SJCRH30 (cell line): ENCODE results near the gene EIF2AK2. TPM values are rescaled to one million over a fixed set of nuclear protein-coding genes. Genes with fewer than 3 reads are reported as not detected.
A peak's percentile ranks its signal among the peaks of the same experiment; 100 is the strongest.

Experiments
- DNase-seq, 2 experiments: peaks; one replicate each; pipeline ENCODE4 v3.0.0-alpha.2; 2015 to 2020
- H3K27ac ChIP-seq: fragments of 250-450 bp; sonication (Bioruptor Pico); 2 replicates; pipeline ENCODE4 v1.5.1; 2020; ENCODE audit warnings: mild to moderate bottlenecking, moderate library complexity
- H3K27me3 ChIP-seq: fragments of 250-450 bp; sonication (Bioruptor Pico); 2 replicates; pipeline ENCODE4 v1.5.1; 2020; ENCODE audit warnings: mild to moderate bottlenecking, moderate library complexity
- H3K36me3 ChIP-seq: fragments of 250-450 bp; sonication (Bioruptor Pico); 2 replicates; pipeline ENCODE4 v1.5.1; 2020; ENCODE audit warnings: mild to moderate bottlenecking, moderate library complexity
- H3K4me1 ChIP-seq: fragments of 250-450 bp; sonication (Bioruptor Pico); 2 replicates; pipeline ENCODE4 v1.5.1; 2020; ENCODE audit warnings: mild to moderate bottlenecking, moderate library complexity
- H3K4me3 ChIP-seq: fragments of 250-450 bp; sonication (Bioruptor Pico); 2 replicates; pipeline ENCODE4 v1.5.1; 2020; ENCODE audit warnings: mild to moderate bottlenecking, moderate library complexity
- H3K9me3 ChIP-seq: fragments of 250-450 bp; sonication (Bioruptor Pico); replicated peaks from 2 replicates; pipeline ENCODE4 v1.5.1; 2020; ENCODE audit warnings: mild to moderate bottlenecking, moderate library complexity
- total RNA-seq: library from RNA; depleted of rRNA; stranded (reverse); fragments of >200 nt; shearing (Covaris generic); gene quantifications from 2 replicates; pipeline ENCODE4 v1.2.3, GENCODE V29; 2014

EIF2AK2 gene
- total RNA-seq, 1 experiment from 2014 or later, result 46.0 TPM

GRCh38 chr2:37100054-37100453, 56.7 kb downstream of the EIF2AK2 start:
- no peak for DNase-seq
- Histone ChIP-seq H3K4me3 (no peak overlapping the region), H3K4me1 (peaks cover 5% of the 10 kb centered on the region; the same call in 1 of the 2 replicates), H3K27me3 (no peaks in the 10 kb centered on the region), H3K36me3 (peaks cover 25% of the 10 kb centered on the region), H3K27ac (no peak overlapping the region), H3K9me3 (no peaks in the 10 kb centered on the region)

DNA sequence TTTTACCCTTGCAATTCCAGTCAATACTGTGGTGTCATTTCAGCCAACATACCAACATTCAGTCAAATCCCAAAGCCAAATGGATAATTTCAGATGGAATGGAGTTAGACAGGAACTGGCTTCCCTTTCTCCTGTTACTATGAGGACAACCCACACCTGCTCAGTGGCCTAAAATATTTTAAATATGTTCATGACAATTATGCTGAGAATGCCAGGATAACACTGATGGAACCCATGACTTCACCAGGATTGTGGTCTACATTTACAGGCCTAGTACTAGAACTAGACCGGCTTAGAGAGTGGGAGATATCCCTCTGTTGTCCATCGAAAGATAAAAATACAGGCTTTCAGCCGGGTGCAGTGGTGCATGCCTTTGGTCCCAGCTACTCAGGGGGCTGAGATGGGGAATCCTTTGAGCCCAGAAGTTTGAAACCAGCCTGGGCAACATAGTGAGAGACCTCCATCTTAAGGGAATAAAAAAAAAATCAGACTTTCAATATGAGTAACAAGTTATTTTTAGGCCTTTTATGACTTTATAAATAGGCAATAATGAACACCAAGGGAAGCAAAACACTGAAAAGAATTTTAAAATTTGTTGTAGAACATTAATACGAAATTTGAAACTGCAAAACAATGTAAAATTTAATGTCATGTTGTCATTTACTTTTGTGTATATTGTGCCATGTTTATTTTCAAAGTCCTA, 58.2 kb downstream of the EIF2AK2 start:
- peak overlapping the region; percentile 27; the same call in 1 of the 2 replicates for H3K27ac ChIP-seq

GRCh38 chr2:37096568-37096967, 60.2 kb downstream of the EIF2AK2 start:
- no peak for DNase-seq
- Histone ChIP-seq H3K36me3 (peaks cover 53% of the 10 kb centered on the region), H3K27me3 (no peaks in the 10 kb centered on the region)

More for the DNA sequence above, 58.2 kb downstream of the EIF2AK2 start:
- Histone ChIP-seq H3K36me3 (peaks cover 36% of the 10 kb centered on the region), H3K4me3 (no peak overlapping the region), H3K27me3 (no peaks in the 10 kb centered on the region), H3K4me1 (peaks cover 5% of the 10 kb centered on the region; the same call in 1 of the 2 replicates), H3K9me3 (no peaks in the 10 kb centered on the region)
- peak; percentile 58 to 61 for DNase-seq

GRCh38 chr2:37091873-37092272, 64.9 kb downstream of the EIF2AK2 start:
- DNase-seq, result no peak
- H3K27ac ChIP-seq, result no peak overlapping the region

More at GRCh38 chr2:37096568-37096967, 60.2 kb downstream of the EIF2AK2 start:
- Histone ChIP-seq H3K4me1 (peaks cover 5% of the 10 kb centered on the region; the same call in 1 of the 2 replicates), H3K9me3 (no peaks in the 10 kb centered on the region), H3K4me3 (no peak overlapping the region), H3K27ac (no peak overlapping the region)

DNA sequence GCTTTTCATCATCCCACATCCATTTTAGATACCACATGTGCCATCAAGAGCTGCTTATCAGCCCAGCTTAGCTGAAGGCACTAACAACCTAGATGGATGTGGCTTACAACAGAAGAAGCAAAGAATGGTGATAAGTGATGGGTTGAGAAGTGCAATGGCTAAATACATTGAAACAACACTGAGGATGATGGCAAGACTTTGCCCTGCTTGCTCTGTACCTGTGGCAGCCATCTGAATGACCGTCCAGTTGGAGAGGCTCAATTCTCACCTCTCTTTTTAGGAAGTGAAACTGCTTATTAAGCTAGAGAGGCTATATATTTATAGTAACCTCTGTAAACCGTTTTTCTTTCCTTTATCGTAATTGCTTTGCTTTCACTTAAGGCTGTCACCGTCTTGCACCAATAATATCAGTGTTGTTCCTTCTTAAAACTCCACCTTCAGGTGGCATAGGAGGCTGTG, 66.7 kb downstream of the EIF2AK2 start:
- Histone ChIP-seq H3K27me3 (no peaks in the 10 kb centered on the region), H3K4me3 (no peak overlapping the region), H3K36me3 (peaks cover 47% of the 10 kb centered on the region), H3K4me1 (peaks cover 6% of the 10 kb centered on the region), H3K27ac (no peak overlapping the region), H3K9me3 (no peaks in the 10 kb centered on the region)
- DNase-seq, result no peak

More at GRCh38 chr2:37091873-37092272, 64.9 kb downstream of the EIF2AK2 start:
- Histone ChIP-seq H3K9me3 (no peaks in the 10 kb centered on the region), H3K4me3 (no peak overlapping the region), H3K36me3 (peaks cover 62% of the 10 kb centered on the region), H3K4me1 (no peaks in the 10 kb centered on the region), H3K27me3 (no peaks in the 10 kb centered on the region)

DNA sequence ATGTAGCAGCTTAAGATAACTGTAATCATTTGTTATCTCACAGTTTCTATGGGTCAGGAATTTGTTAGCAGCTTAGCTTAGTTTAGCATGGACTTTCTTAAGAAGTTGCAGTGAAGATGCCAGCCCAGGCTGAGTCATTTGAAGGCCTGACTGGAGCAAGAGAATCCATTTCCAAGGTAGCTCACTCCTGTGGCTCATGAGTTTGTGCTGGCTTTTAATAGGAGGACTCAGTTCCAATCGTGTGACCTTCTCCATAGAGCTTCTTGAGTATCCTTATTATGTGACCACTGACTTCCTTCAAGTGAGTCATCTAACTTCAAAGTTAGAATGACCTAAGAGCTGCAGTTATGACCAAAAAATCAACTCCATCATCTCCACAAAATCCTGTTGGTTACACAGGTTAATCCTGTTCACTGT, 71.0 kb downstream of the EIF2AK2 start:
- H3K27me3 ChIP-seq, result no peaks in the 10 kb centered on the region
- no peak overlapping the region for H3K27ac ChIP-seq
- H3K4me3 ChIP-seq, result no peak overlapping the region
- H3K9me3 ChIP-seq, result no peaks in the 10 kb centered on the region
- DNase-seq, result no peak
- H3K4me1 ChIP-seq, result peaks cover 11% of the 10 kb centered on the region
- peaks cover 13% of the 10 kb centered on the region for H3K36me3 ChIP-seq

DNA sequence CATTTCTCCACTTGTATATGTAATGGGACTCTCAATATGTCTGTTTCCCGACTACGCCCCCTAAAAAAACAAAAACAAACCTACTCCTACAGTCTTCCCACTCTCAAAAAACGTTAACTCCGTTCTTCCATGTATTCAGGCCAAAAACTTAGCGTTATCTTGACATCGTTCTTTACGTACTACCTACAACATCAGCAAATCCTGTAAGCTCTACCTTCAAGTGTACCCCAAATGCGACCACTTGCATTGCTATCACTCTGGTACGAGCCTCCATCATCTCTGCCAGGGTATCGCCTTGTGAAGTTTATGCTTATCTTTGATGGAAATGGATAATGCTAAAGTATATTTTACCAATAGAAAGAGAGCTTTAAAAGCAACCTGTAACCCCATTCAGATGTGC, 72.0 kb downstream of the EIF2AK2 start:
- DNase-seq, result no peak
- peaks cover 4% of the 10 kb centered on the region for H3K36me3 ChIP-seq
- H3K27me3 ChIP-seq, result no peaks in the 10 kb centered on the region
- H3K9me3 ChIP-seq, result no peaks in the 10 kb centered on the region
- H3K27ac ChIP-seq, result no peak overlapping the region; the same call in 1 of the 2 replicates
- H3K4me1 ChIP-seq, result peaks cover 11% of the 10 kb centered on the region
- H3K4me3 ChIP-seq, result peak overlapping the region; percentile 74

DNA sequence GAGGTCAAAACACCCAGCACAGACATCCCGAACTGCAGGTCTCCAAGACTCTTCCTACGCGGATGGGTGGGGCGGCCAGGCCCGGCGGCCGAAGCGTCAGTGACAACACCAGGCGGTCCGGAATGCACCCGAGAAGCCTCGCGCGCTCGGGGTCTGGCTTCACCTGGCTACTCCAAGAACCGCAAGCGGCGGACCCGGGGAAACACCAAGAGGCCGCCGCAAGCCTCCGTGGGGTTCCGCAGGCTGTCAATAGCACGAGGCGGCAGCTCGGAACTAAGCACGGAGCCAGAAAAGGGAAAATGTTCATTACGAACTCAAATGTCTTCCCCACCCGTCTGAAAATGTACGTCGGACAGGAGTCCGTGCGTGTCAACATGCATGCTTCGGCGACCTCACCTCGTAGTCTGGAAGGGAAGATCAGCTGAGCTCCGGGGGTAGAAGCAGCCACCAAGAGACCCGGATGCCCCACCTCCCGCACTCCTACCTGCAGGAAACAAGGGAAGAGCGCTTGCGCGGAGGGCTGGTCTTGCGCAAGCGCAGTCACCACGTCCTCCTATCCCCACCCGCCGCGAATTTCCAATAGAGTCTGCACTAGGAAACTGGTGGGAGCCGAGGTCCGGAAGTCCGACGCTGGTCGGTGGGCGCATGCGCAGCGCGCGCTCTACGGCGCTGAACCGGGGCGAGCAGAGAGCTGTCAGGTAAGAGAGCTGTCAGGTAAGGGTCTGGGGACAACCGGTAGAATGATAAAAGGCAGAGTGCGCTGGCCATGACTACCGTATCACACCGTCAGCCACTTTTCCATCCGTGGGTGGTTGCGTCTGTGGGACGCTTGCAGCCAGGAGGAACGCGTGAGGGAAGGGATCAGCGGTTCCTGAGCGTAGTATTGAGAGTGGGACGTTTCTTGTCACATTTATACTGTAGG, 72.6 kb downstream of the EIF2AK2 start, which contains the start of the genes GPATCH11 and HEATR5B:
Gene GPATCH11, plus strand, starts transcription at position 646 of the 922 bp plus-strand sequence. CDS start 3,864 bp downstream, outside the sequence.
Gene HEATR5B, minus strand, starts transcription at position 500 of the 922 bp plus-strand sequence. CDS start 958 bp downstream, outside the sequence.
- H3K27ac ChIP-seq, result peak within 1 kb of the TSS; percentile 2; the same call in 1 of the 2 replicates
- H3K4me1 ChIP-seq, result peaks cover 11% of the 10 kb centered on the region
- H3K36me3 ChIP-seq, result no peaks in the 10 kb centered on the region

GRCh38 chr2:37080689-37081088, 76.1 kb downstream of the EIF2AK2 start:
- Histone ChIP-seq H3K27ac (no peak overlapping the region), H3K36me3 (peaks cover 8% of the 10 kb centered on the region), H3K9me3 (no peaks in the 10 kb centered on the region), H3K4me1 (peaks cover 11% of the 10 kb centered on the region), H3K27me3 (no peaks in the 10 kb centered on the region), H3K4me3 (no peak overlapping the region)
- no peak for DNase-seq

More for the DNA sequence above, 72.6 kb downstream of the EIF2AK2 start, which contains the start of the genes GPATCH11 and HEATR5B:
- no peaks in the 10 kb centered on the region for H3K27me3 ChIP-seq
- H3K4me3 ChIP-seq, result peak within 1 kb of the TSS; percentile 74
- DNase-seq, result peak; percentile 98 to 99
- no peaks in the 10 kb centered on the region for H3K9me3 ChIP-seq

- no peak for DNase-seq
- Histone ChIP-seq H3K27me3 (no peaks in the 10 kb centered on the region), H3K27ac (no peak overlapping the region), H3K4me1 (peaks cover 7% of the 10 kb centered on the region), H3K4me3 (no peak overlapping the region), H3K9me3 (no peaks in the 10 kb centered on the region), H3K36me3 (peaks cover 10% of the 10 kb centered on the region)
Measured at GRCh38 chr2:37080266-37080665, 76.5 kb downstream of the EIF2AK2 start.

DNA sequence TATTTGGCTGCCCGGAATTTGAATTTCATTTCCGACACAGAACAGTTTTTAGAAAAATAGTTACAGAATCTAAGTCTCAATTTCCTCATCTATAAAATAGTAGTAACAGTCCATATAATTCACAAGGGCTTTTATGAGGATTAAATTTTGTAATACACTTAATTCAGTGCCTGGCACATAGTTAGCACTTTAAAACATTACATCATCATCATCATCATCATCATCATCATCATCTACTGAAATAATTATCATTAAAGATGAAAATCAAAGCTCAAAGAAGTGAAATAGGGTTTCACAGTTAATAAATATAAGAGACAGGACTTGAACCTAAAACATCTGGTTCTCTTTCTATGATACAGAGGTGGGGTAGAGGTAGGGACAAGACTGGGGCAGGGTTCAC, 85.8 kb downstream of the EIF2AK2 start:
- H3K27me3 ChIP-seq, result no peaks in the 10 kb centered on the region
- no peaks in the 10 kb centered on the region for H3K9me3 ChIP-seq

GRCh38 chr2:37068686-37069085, 88.1 kb downstream of the EIF2AK2 start:
- Histone ChIP-seq H3K4me3 (no peak overlapping the region), H3K27me3 (no peaks in the 10 kb centered on the region), H3K36me3 (peaks cover 34% of the 10 kb centered on the region), H3K4me1 (no peaks in the 10 kb centered on the region), H3K27ac (no peak overlapping the region), H3K9me3 (no peaks in the 10 kb centered on the region)
- DNase-seq, result no peak

More for the DNA sequence above, 85.8 kb downstream of the EIF2AK2 start:
- peaks cover 40% of the 10 kb centered on the region for H3K36me3 ChIP-seq
- no peak for DNase-seq
- no peak overlapping the region for H3K4me3 ChIP-seq
- no peaks in the 10 kb centered on the region for H3K4me1 ChIP-seq
- H3K27ac ChIP-seq, result no peak overlapping the region

DNA sequence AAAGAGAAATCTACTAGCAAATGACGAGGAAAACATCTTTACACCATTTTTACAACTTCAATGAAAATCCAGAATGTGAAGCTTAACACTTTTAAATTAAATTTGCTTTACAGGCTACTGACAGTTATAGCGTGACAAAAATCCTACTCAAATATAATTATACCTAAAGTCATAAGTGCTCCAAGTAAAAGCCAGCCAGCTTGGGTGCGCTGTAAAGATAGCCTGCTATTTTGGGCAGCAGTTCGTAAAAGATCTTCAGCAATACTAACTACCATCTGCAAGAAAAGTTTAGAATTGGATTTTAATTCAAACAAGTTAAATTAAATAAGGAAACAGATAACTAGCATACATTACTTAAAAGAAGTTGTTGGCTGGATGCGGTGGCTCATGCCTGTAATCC, 95.0 kb downstream of the EIF2AK2 start:
- Histone ChIP-seq H3K27ac (no peak overlapping the region), H3K4me1 (no peaks in the 10 kb centered on the region), H3K9me3 (no peaks in the 10 kb centered on the region), H3K27me3 (no peaks in the 10 kb centered on the region), H3K36me3 (peaks cover 44% of the 10 kb centered on the region), H3K4me3 (no peak overlapping the region)
- DNase-seq, result no peak

DNA sequence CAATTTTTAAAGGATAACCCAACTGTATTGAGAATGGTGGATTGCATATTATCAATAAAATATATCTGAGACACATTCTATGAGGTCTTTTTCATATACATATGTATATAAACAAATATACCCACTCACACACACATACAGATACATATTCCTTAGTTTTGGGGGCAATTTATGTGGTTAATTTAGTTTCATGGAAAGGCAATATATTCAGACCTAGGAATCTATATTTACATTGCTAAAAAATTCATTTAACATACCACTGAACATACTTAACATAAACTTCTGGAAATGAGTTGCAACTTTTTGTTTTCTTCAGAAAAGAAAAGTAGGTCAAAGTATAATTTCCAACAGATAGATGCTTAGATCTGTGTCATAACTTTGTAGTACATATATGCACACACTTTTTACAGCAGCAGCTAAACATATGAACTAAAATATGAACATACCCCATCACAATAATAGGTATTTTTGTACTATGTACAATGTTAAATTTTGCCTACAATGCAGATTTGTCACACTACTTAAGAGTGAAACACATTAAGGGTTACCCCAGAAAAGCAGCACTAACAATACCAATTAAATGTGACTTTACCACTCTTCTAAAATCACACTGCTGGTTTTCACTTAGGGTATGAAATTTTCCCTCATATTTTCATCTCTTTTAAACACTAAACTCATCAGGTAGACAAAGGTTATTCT, 95.6 kb downstream of the EIF2AK2 start:
- no peaks in the 10 kb centered on the region for H3K4me1 ChIP-seq
- no peak for DNase-seq
- no peaks in the 10 kb centered on the region for H3K9me3 ChIP-seq
- no peak overlapping the region for H3K27ac ChIP-seq
- H3K4me3 ChIP-seq, result no peak overlapping the region
- H3K27me3 ChIP-seq, result no peaks in the 10 kb centered on the region
- H3K36me3 ChIP-seq, result peaks cover 47% of the 10 kb centered on the region
